Stimulated activated naive CD8-positive, alpha-beta T cell treated with anti-CD3 and anti-CD28 coated beads, Interleukin-15, Interleukin-2, amounts not matched to agents 100 ng/mL and 50 ng/mL, for 24 hours (primary cell): Measurements from ENCODE around the gene PRDX5.

Source experiments
- H3K27ac Mint-ChIP-seq: one replicate; pipeline ENCODE4 v1.8.0; 2021; ENCODE audit warnings: mild to moderate bottlenecking, mixed read lengths
- H3K27me3 Mint-ChIP-seq: one replicate; pipeline ENCODE4 v1.8.0; 2021; ENCODE audit warnings: mixed read lengths
- H3K36me3 Mint-ChIP-seq: one replicate; pipeline ENCODE4 v1.8.0; 2021; ENCODE audit warnings: low read depth, mixed read lengths
- H3K4me1 Mint-ChIP-seq: one replicate; pipeline ENCODE4 v1.8.0; 2021; ENCODE audit warnings: low read depth, mixed read lengths
- H3K4me3 Mint-ChIP-seq: one replicate; pipeline ENCODE4 v1.8.0; 2021; ENCODE audit warnings: mild to moderate bottlenecking, mixed read lengths
- H3K9me3 Mint-ChIP-seq: one replicate; pipeline ENCODE4 v1.8.0; 2021; ENCODE audit warnings: mixed read lengths

PRDX5 gene

DNA sequence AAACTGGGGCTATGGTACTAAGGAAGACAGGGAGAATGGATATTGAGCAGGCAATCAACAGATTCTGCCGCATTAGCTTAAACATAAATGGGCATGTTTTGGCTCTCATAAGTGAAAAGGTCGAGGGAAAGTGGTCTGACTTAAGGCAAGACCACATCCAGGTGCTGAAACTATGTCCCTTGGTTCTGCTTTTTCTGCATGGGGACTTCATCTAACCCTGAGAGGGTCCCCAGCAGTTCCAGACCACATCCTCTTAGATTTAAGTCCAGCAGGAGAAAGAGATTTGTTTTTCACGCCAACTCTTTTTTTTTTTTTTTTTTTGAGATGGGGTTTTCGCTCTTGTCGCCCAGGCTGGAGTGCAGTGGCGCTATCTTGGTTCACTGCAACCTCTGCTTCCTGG is 46.5 kb downstream of the PRDX5 start:
- Mint-ChIP-seq H3K27me3 (no peaks in the 10 kb centered on the region), H3K4me1 (peaks cover 13% of the 10 kb centered on the region), H3K9me3 (no peaks in the 10 kb centered on the region), H3K36me3 (peaks cover 48% of the 10 kb centered on the region), H3K27ac (no peak overlapping the region), H3K4me3 (no peak overlapping the region)

GRCh38 chr11:64364911-64365310 is 47.0 kb downstream of the PRDX5 start:
- Mint-ChIP-seq H3K36me3 (peaks cover 51% of the 10 kb centered on the region), H3K4me3 (no peak overlapping the region), H3K27me3 (no peaks in the 10 kb centered on the region), H3K4me1 (peaks cover 8% of the 10 kb centered on the region), H3K9me3 (no peaks in the 10 kb centered on the region), H3K27ac (no peak overlapping the region)

DNA sequence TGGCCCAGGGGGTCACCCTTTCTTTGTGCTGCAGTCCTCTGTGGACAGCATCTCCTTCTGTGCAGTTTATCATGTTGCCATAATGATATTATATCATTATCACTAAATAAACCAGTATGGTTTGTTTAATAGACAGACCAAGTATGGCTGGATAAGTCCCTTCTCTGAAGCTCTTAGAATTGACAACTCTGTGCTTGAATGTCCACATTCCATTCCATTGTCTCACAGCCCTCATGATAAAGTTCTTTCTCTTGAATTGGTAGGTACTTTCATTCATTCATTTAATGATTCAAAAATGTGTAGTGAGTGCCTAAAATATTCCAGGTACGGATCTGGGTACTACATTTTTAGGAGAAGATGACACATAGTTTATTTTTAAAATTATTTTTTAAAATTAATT is 48.8 kb downstream of the PRDX5 start:
- Mint-ChIP-seq H3K36me3 (peaks cover 53% of the 10 kb centered on the region), H3K27ac (no peak overlapping the region), H3K4me1 (no peaks in the 10 kb centered on the region), H3K4me3 (no peak overlapping the region), H3K9me3 (no peaks in the 10 kb centered on the region), H3K27me3 (no peaks in the 10 kb centered on the region)

DNA sequence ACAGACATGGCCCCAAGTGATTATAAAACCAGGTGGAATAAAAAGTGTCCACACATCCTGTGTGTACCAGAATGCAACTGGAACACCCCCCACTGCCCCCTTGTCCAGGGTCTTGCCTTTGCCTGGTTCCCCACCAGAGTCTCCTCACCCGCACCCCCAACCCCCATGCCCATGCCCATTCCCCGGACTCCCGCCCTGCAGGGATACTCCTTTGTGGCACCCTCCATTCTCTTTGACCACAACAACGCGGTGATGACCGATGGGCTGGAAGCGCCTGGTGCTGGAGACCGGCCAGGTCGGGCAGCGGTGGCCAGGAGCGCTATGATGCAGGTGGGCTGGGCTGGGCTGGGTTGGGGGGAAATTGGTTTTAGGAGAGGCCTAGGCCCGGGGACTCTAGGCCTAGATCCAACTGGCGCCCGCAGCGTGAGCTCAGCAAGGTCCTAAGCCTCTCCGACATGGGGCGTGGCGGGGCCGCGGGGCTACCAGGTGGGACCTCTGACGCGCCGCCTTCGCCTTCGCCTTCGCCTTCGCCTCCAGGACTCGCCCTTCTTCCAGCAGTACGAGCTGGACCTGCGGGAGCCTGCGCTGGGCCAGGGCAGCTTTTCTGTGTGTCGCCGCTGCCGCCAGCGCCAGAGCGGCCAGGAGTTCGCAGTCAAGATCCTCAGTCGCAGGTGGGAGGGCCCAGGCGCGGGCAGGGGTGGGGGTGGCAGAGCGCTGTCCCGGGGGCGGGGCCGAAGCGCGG is 50.2 kb downstream of the PRDX5 start:
- H3K27me3 Mint-ChIP-seq, result no peaks in the 10 kb centered on the region
- peaks cover 43% of the 10 kb centered on the region for H3K36me3 Mint-ChIP-seq
- no peak overlapping the region for H3K4me3 Mint-ChIP-seq
- H3K9me3 Mint-ChIP-seq, result no peaks in the 10 kb centered on the region
- no peak overlapping the region for H3K27ac Mint-ChIP-seq
- H3K4me1 Mint-ChIP-seq, result no peaks in the 10 kb centered on the region

GRCh38 chr11:64368673-64369074 is 50.8 kb downstream of the PRDX5 start:
- H3K36me3 Mint-ChIP-seq, result peaks cover 37% of the 10 kb centered on the region

DNA sequence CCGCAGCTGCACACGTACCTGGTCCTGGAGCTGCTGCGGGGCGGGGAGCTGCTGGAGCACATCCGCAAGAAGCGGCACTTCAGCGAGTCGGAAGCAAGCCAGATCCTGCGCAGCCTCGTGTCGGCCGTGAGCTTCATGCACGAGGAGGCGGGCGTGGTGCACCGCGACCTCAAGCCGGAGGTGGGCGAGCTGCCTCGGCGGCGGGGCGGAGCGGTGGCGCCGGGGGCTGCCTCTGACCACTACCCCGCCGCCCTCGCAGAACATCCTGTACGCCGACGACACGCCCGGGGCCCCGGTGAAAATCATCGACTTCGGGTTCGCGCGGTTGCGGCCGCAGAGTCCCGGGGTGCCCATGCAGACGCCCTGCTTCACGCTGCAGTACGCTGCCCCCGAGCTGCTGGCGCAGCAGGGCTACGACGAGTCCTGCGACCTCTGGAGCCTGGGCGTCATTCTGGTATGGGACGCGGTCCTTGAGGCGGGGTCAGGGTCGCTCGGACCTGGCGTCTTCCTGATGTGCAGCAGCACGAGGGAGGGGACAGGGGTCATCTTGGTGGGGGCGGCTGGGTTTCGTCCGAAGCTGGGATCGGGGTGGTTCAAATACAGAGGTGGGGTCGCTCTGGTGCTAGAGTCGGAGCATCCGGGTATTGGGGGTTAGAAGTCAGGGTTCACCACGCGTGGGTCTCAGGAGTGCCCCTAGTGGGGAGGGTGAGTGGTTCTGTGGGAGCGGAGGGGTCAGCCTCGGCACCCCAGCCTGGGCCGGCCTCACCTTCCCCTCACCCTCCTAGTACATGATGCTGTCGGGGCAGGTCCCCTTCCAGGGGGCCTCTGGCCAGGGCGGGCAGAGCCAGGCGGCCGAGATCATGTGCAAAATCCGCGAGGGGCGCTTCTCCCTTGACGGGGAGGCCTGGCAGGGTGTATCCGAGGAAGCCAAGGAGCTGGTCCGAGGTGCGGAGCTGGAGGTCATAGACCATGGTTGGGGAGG is 51.8 kb downstream of the PRDX5 start:
- H3K27me3 Mint-ChIP-seq, result no peaks in the 10 kb centered on the region

More at GRCh38 chr11:64368673-64369074, 50.8 kb downstream of the PRDX5 start:
- no peaks in the 10 kb centered on the region for H3K9me3 Mint-ChIP-seq
- H3K4me3 Mint-ChIP-seq, result no peak overlapping the region
- no peaks in the 10 kb centered on the region for H3K4me1 Mint-ChIP-seq
- H3K27ac Mint-ChIP-seq, result no peak overlapping the region
- H3K27me3 Mint-ChIP-seq, result no peaks in the 10 kb centered on the region

DNA sequence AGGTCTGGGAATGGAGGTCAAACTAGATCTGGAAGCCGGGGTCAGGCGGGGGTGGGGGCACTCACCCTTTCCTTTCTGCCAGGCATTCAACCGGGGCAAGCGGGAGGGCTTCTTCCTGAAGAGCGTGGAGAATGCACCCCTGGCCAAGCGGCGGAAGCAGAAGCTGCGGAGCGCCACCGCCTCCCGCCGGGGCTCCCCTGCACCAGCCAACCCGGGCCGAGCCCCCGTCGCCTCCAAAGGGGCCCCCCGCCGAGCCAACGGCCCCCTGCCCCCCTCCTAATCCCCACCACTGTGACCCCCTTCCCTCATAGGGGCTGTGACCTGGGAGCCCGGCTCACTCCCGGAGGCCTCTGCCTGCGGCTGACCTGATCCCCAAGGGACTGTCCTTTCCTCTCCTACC is 53.3 kb downstream of the PRDX5 start:
- Mint-ChIP-seq H3K27me3 (no peaks in the 10 kb centered on the region), H3K9me3 (no peaks in the 10 kb centered on the region), H3K27ac (no peak overlapping the region), H3K4me3 (no peak overlapping the region), H3K36me3 (peaks cover 23% of the 10 kb centered on the region), H3K4me1 (no peaks in the 10 kb centered on the region)

More for the DNA sequence above, 51.8 kb downstream of the PRDX5 start:
- no peak overlapping the region for H3K4me3 Mint-ChIP-seq
- no peaks in the 10 kb centered on the region for H3K4me1 Mint-ChIP-seq
- peaks cover 31% of the 10 kb centered on the region for H3K36me3 Mint-ChIP-seq
- H3K27ac Mint-ChIP-seq, result no peak overlapping the region
- H3K9me3 Mint-ChIP-seq, result no peaks in the 10 kb centered on the region
